GM23338 (cell line): ENCODE data around the gene MLX.

Experiments used
- CREB1 ChIP-seq: fragments of 250-450 bp; sonication (Bioruptor Pico); IDR thresholded peaks from 2 replicates; pipeline ENCODE4 v1.5.0; 2020; ENCODE audit warnings: low read depth, mild to moderate bottlenecking, moderate library complexity
- CTCF ChIP-seq, 2 experiments: fragments of 200-600 bp in 1 of 2; sonication (generic) in 1 of 2; conservative IDR thresholded peaks; 2 replicates each; pipeline versions ENCODE4 v1.5.1 to v1.6.1; 2016 to 2017; ENCODE audit warnings: antibody characterized with exemption in 2 of 2, low read depth in 2 of 2, mild to moderate bottlenecking in 2 of 2, moderate library complexity in 1 of 2
- ETS1 ChIP-seq: IDR thresholded peaks from 2 replicates; pipeline ENCODE4 v1.6.1; 2016; ENCODE audit warnings: antibody characterized with exemption
- EZH2 ChIP-seq: fragments of 200-600 bp; sonication (generic); IDR thresholded peaks from one replicate; pipeline ENCODE4 v1.8.0; 2017; ENCODE audit warnings: antibody characterized with exemption, mild to moderate bottlenecking, low read depth; ENCODE audit not compliant: unreplicated experiment
- EZH2phosphoT487 ChIP-seq: fragments of 200-600 bp; sonication (generic); IDR thresholded peaks from one replicate; pipeline ENCODE4 v1.8.1; 2018; ENCODE audit warnings: antibody characterized with exemption; ENCODE audit not compliant: unreplicated experiment
- JUNB ChIP-seq: IDR thresholded peaks from one replicate; pipeline ENCODE4 v1.6.1; 2016; ENCODE audit warnings: antibody characterized with exemption; ENCODE audit not compliant: unreplicated experiment
- NANOG ChIP-seq: IDR thresholded peaks from 2 replicates; pipeline ENCODE4 v1.6.1; 2016; ENCODE audit warnings: antibody characterized with exemption, borderline replicate concordance
- POLR2AphosphoS5 ChIP-seq: IDR thresholded peaks from 2 replicates; pipeline ENCODE4 v1.6.1; 2016; ENCODE audit warnings: antibody characterized with exemption, low read depth
- REST ChIP-seq: IDR thresholded peaks from one replicate; pipeline ENCODE4 v1.6.1; 2018; ENCODE audit warnings: antibody characterized with exemption; ENCODE audit not compliant: unreplicated experiment
- STAT1 ChIP-seq: IDR thresholded peaks from one replicate; pipeline ENCODE4 v1.6.1; 2016; ENCODE audit warnings: antibody characterized with exemption; ENCODE audit not compliant: unreplicated experiment

GRCh38 chr17:42518755-42519545 lies 48.0 kb upstream of the MLX start:
- TF ChIP-seq CTCF (conservative IDR thresholded peaks at IDR 0.05; ENCODE audit: low read depth in 2 of 2) (no peak), EZH2phosphoT487 (no peak), EZH2 (no peak), ETS1 (no peak), POLR2AphosphoS5 (no peak), JUNB (no peak), REST (no peak), STAT1 (no peak), CREB1 (CRISPR knock-in tag) (no peak), NANOG (no peak)
